ENCODE results near the gene LRMDA.

DNA sequence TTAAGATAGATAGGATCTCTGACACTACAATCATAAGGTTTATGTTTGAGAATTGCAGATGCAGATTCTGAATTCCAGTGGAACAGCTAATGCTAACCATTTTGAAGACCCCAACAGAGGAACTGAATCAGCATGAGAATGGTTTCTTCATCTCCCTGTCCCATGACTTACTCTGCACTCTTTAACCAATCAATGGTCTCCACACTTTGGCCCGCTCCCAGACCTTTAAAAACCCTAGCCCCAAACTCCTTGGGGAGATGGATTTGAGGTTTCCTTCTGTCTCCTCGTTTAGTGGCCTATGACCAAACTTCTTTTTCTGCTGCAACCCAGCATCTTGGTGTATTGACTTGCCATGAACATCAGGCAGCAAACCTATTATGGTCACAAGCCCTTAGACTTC lies 804.9 kb downstream of the LRMDA start:
- TF ChIP-seq, protein P1, sequence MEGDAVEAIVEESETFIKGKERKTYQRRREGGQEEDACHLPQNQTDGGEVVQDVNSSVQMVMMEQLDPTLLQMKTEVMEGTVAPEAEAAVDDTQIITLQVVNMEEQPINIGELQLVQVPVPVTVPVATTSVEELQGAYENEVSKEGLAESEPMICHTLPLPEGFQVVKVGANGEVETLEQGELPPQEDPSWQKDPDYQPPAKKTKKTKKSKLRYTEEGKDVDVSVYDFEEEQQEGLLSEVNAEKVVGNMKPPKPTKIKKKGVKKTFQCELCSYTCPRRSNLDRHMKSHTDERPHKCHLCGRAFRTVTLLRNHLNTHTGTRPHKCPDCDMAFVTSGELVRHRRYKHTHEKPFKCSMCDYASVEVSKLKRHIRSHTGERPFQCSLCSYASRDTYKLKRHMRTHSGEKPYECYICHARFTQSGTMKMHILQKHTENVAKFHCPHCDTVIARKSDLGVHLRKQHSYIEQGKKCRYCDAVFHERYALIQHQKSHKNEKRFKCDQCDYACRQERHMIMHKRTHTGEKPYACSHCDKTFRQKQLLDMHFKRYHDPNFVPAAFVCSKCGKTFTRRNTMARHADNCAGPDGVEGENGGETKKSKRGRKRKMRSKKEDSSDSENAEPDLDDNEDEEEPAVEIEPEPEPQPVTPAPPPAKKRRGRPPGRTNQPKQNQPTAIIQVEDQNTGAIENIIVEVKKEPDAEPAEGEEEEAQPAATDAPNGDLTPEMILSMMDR (conservative IDR thresholded peaks at IDR 0.05; ENCODE audit: low read depth, low read length), result no peak
- no peak for TF ChIP-seq SMC3 (IDR thresholded peaks at IDR 0.05; ENCODE audit: low read depth, low read length)
- TF ChIP-seq RAD21 (IDR thresholded peaks at IDR 0.05; ENCODE audit: low read length), result no peak

Data from IMR-90 (cell line).